Measurements from ENCODE around the gene NAV3. TPM values are rescaled to one million over a fixed set of nuclear protein-coding genes. Genes with fewer than 3 reads are reported as not detected.

The NAV3 gene
- total RNA-seq, 1 experiment from 2014 or later = 4.1 TPM

- BruUV-seq (replicated peaks) = no TSS peak
- Mint-ChIP-seq H3K27ac (ENCODE audit: unreplicated experiment) (no peak overlapping the region), H3K9me3 (ENCODE audit: low read depth, unreplicated experiment) (no peaks in the 10 kb centered on the region), H3K27me3 (ENCODE audit: unreplicated experiment) (no peaks in the 10 kb centered on the region), H3K36me3 (ENCODE audit: insufficient read depth, unreplicated experiment) (no peaks in the 10 kb centered on the region), H3K4me3 (ENCODE audit: low read depth, unreplicated experiment) (no peak overlapping the region), H3K4me1 (ENCODE audit: low read depth, unreplicated experiment) (peaks cover 7% of the 10 kb centered on the region)
- no peak for DNase-seq
- CTCF ChIA-PET = no interaction called here
- no peak for TF ChIP-seq CTCF (IDR thresholded peaks at IDR 0.05; ENCODE audit: unreplicated experiment)
- intact Hi-C loops (cut with micrococcal nuclease; ENCODE audit: unreplicated experiment) = no loop called here
Observed at GRCh38 chr12:78018171-78018910, 187.6 kb downstream of the NAV3 start.

- Mint-ChIP-seq H3K4me1 (ENCODE audit: low read depth, unreplicated experiment) (peaks cover 7% of the 10 kb centered on the region), H3K27me3 (ENCODE audit: unreplicated experiment) (no peaks in the 10 kb centered on the region), H3K9me3 (ENCODE audit: low read depth, unreplicated experiment) (no peaks in the 10 kb centered on the region), H3K36me3 (ENCODE audit: insufficient read depth, unreplicated experiment) (no peaks in the 10 kb centered on the region), H3K4me3 (ENCODE audit: low read depth, unreplicated experiment) (no peak overlapping the region), H3K27ac (ENCODE audit: unreplicated experiment) (no peak overlapping the region)
- no peak for TF ChIP-seq CTCF (IDR thresholded peaks at IDR 0.05; ENCODE audit: unreplicated experiment)
- no peak for DNase-seq
- no TSS peak for BruUV-seq (replicated peaks)
- CTCF ChIA-PET = no interaction called here
- intact Hi-C loops (cut with micrococcal nuclease; ENCODE audit: unreplicated experiment) = no loop called here
Observed at GRCh38 chr12:78018939-78019338, 188.2 kb downstream of the NAV3 start.

GRCh38 chr12:78028426-78028825, 197.7 kb downstream of the NAV3 start:
- no peak for TF ChIP-seq CTCF (IDR thresholded peaks at IDR 0.05; ENCODE audit: unreplicated experiment)
- intact Hi-C loops (cut with micrococcal nuclease; ENCODE audit: unreplicated experiment) = no loop called here
- CTCF ChIA-PET = no interaction called here
- Mint-ChIP-seq H3K4me3 (ENCODE audit: low read depth, unreplicated experiment) (no peak overlapping the region), H3K27ac (ENCODE audit: unreplicated experiment) (no peak overlapping the region), H3K27me3 (ENCODE audit: unreplicated experiment) (no peaks in the 10 kb centered on the region), H3K4me1 (ENCODE audit: low read depth, unreplicated experiment) (no peaks in the 10 kb centered on the region), H3K36me3 (ENCODE audit: insufficient read depth, unreplicated experiment) (no peaks in the 10 kb centered on the region), H3K9me3 (ENCODE audit: low read depth, unreplicated experiment) (no peaks in the 10 kb centered on the region)
- BruUV-seq (replicated peaks) = no TSS peak
- DNase-seq = no peak

- no peaks in the 10 kb centered on the region for H3K36me3 Mint-ChIP-seq (ENCODE audit: insufficient read depth, unreplicated experiment)
- TF ChIP-seq CTCF (IDR thresholded peaks at IDR 0.05; ENCODE audit: unreplicated experiment) = no peak
- no peak overlapping the region for H3K4me3 Mint-ChIP-seq (ENCODE audit: low read depth, unreplicated experiment)
- no peaks in the 10 kb centered on the region for H3K9me3 Mint-ChIP-seq (ENCODE audit: low read depth, unreplicated experiment)
- DNase-seq = no peak
- CTCF ChIA-PET = no interaction called here
- no peak overlapping the region for H3K27ac Mint-ChIP-seq (ENCODE audit: unreplicated experiment)
- intact Hi-C loops (cut with micrococcal nuclease; ENCODE audit: unreplicated experiment) = no loop called here
- H3K4me1 Mint-ChIP-seq (ENCODE audit: low read depth, unreplicated experiment) = peaks cover 8% of the 10 kb centered on the region
- BruUV-seq (replicated peaks) = no TSS peak
- no peaks in the 10 kb centered on the region for H3K27me3 Mint-ChIP-seq (ENCODE audit: unreplicated experiment)
Observed at GRCh38 chr12:78034025-78034424, 203.3 kb downstream of the NAV3 start.

Data from Calu3 (cell line).